DLD1 (cell line): ENCODE results near the gene MGAT3.

ENCODE experiments used
- in situ Hi-C: cut with HindIII; loops from 2 replicates; pipeline ENCODE4 v1.10.0; 2017; ENCODE audit warnings: low sequenced_read_pairs

Gene MGAT3

GRCh38 chr22:39524753-39525657 is 68.2 kb downstream of the MGAT3 start:
- in situ Hi-C loops = no loop called here

GRCh38 chr22:39525658-39525975 is 68.8 kb downstream of the MGAT3 start:
- in situ Hi-C loops = no loop called here

- in situ Hi-C loops = no loop called here
Measured at GRCh38 chr22:39526736-39527171, 69.9 kb downstream of the MGAT3 start.

GRCh38 chr22:39527481-39527961 is 70.7 kb downstream of the MGAT3 start:
- in situ Hi-C loops = no loop called here

- in situ Hi-C loops = no loop called here
Measured at GRCh38 chr22:39528080-39528661, 71.4 kb downstream of the MGAT3 start.

GRCh38 chr22:39528681-39529486 is 72.1 kb downstream of the MGAT3 start:
- in situ Hi-C loops = no loop called here

GRCh38 chr22:39529487-39529851 is 72.7 kb downstream of the MGAT3 start:
- in situ Hi-C loops = no loop called here

GRCh38 chr22:39530116-39530515 is 73.3 kb downstream of the MGAT3 start:
- in situ Hi-C loops = no loop called here

- in situ Hi-C loops = no loop called here
Measured at GRCh38 chr22:39530692-39531331, 74.0 kb downstream of the MGAT3 start.

- in situ Hi-C loops = no loop called here
Measured at GRCh38 chr22:39532215-39533073, 75.6 kb downstream of the MGAT3 start, which contains the start of gene RPS19BP1. TSS of gene RPS19BP1 (minus strand) at chr22:39532748. CDS start at chr22:39532738, 10 bp downstream.

GRCh38 chr22:39534092-39534506 is 77.3 kb downstream of the MGAT3 start:
- in situ Hi-C loops = no loop called here

- in situ Hi-C loops = no loop called here
Measured at GRCh38 chr22:39534591-39535356, 78.0 kb downstream of the MGAT3 start.

GRCh38 chr22:39535357-39535725 is 78.5 kb downstream of the MGAT3 start:
- in situ Hi-C loops = no loop called here

GRCh38 chr22:39535831-39536449 is 79.1 kb downstream of the MGAT3 start:
- in situ Hi-C loops = no loop called here

- in situ Hi-C loops = no loop called here
Measured at GRCh38 chr22:39536711-39537110, 79.9 kb downstream of the MGAT3 start.

- in situ Hi-C loops = no loop called here
Measured at GRCh38 chr22:39537975-39538374, 81.2 kb downstream of the MGAT3 start.
